GM12878 (cell line): Measurements from ENCODE around the gene TBC1D12. TPM values are rescaled to one million over a fixed set of nuclear protein-coding genes. Genes with fewer than 3 reads are reported as not detected.

ENCODE experiments used
- ATAC-seq: fragments of 200-7000 bp; cut with Tn5 transposase; 3 replicates; pipeline ENCODE4 v1.9.1; 2020; ENCODE audit warnings: mild to moderate bottlenecking, moderate library complexity
- BruUV-seq: library from RNA; stranded (reverse); fragments of 400-500 nt; replicated peaks from 2 replicates; lab custom pipeline; 2021; lab: Mats Ljungman, UMichigan
- CTCF ChIA-PET: fragments of 300-600 bp; sonication (Branson Sonifier 250); formaldehyde crosslinking; extraction: SDS; loops from one replicate; lab custom pipeline; 2021; ENCODE audit warnings: inconsistent platforms; lab: Yijun Ruan, JAX
- POLR2A ChIA-PET: fragments of 350-600 bp; formaldehyde crosslinking; extraction: SDS; loops from one replicate; lab custom pipeline; 2021; ENCODE audit warnings: inconsistent platforms; lab: Charles Lee
- RAD21 ChIA-PET: fragments of 300-600 bp; sonication (Branson Sonifier 250); formaldehyde crosslinking; loops from one replicate; lab custom pipeline; 2023; ENCODE audit warnings: antibody characterized with exemption; ENCODE audit not compliant: unreplicated experiment; lab: Charles Lee
- SMC1A ChIA-PET: fragments of 300-600 bp; sonication (Branson Sonifier 250); formaldehyde crosslinking; loops from one replicate; lab custom pipeline; 2023; ENCODE audit not compliant: unreplicated experiment, uncharacterized antibody; lab: Charles Lee
- DNase-seq: peaks from one replicate; pipeline ENCODE4 v3.0.0-alpha.2; 2011; ENCODE audit warnings: low read depth, low spot score
- FAIRE-seq: peaks from 3 replicates; lab custom pipeline; 2011; peaks lifted over from hg19 to GRCh38; lab: Jason Lieb, UNC
- H2AFZ ChIP-seq: 2 replicates; pipeline ENCODE4 v1.6.0; 2011; ENCODE audit warnings: low read depth, low read length, control low read depth; ENCODE audit not compliant: control insufficient read depth
- H3K27ac ChIP-seq: 2 replicates; pipeline ENCODE4 v1.5.1; 2011; ENCODE audit warnings: control low read depth; ENCODE audit not compliant: control insufficient read depth, insufficient read depth
- H3K27me3 ChIP-seq, 2 experiments: replicated peaks in 1 of 2; 2 replicates each; pipeline versions ENCODE4 v1.6.0 to v1.6.1; 2011; ENCODE audit warnings: low read length in 1 of 2; ENCODE audit not compliant: control insufficient read depth in 2 of 2, insufficient read depth in 2 of 2
- H3K36me3 ChIP-seq, 2 experiments: 2 replicates each; pipeline ENCODE4 v1.5.1; 2011; ENCODE audit warnings: low read length in 1 of 2; ENCODE audit not compliant: control insufficient read depth in 2 of 2, insufficient read depth in 2 of 2
- H3K4me1 ChIP-seq: 2 replicates; pipeline ENCODE4 v1.6.1; 2011; ENCODE audit warnings: mild to moderate bottlenecking, low read length, moderate library complexity, mixed read lengths; ENCODE audit not compliant: control insufficient read depth, insufficient read depth
- H3K4me2 ChIP-seq: 2 replicates; pipeline ENCODE4 v1.6.0; 2011; ENCODE audit warnings: control low read depth; ENCODE audit not compliant: control insufficient read depth, insufficient read depth
- H3K4me3 ChIP-seq: fragments of 200-600 bp; sonication (generic); 2 replicates; pipeline ENCODE4 v1.5.1; 2016
- H3K79me2 ChIP-seq: 2 replicates; pipeline ENCODE4 v1.6.0; 2011; ENCODE audit warnings: low read length; ENCODE audit not compliant: control insufficient read depth, insufficient read depth
- H3K9ac ChIP-seq: 2 replicates; pipeline ENCODE4 v1.8.0; 2011; ENCODE audit warnings: low read length, control low read depth, mixed read lengths; ENCODE audit not compliant: control insufficient read depth, insufficient read depth
- H3K9me3 ChIP-seq: replicated peaks from 3 replicates; pipeline ENCODE4 v1.5.1; 2011; ENCODE audit warnings: mild to moderate bottlenecking, low read length; ENCODE audit not compliant: control insufficient read depth, insufficient read depth
- H4K20me1 ChIP-seq: 2 replicates; pipeline ENCODE4 v1.6.0; 2011; ENCODE audit not compliant: control insufficient read depth, insufficient read depth
- ASH2L ChIP-seq: fragments of 300-600, 200-600 bp; sonication (generic); IDR thresholded peaks from 2 replicates; pipeline ENCODE4 v1.6.1; 2017; ENCODE audit warnings: low read depth, mild to moderate bottlenecking, borderline replicate concordance
- EP300 ChIP-seq, 2 experiments: fragments of 150-350 bp in 1 of 2; IDR thresholded peaks; 2 replicates each; pipeline ENCODE4 v1.6.1; 2011 to 2012; ENCODE audit warnings: low read depth in 2 of 2, low read length in 2 of 2, borderline replicate concordance in 1 of 2, improper control_type of control experiment in 1 of 2, inconsistent platforms in 1 of 2; ENCODE audit not compliant: control insufficient read depth in 1 of 2
- HDAC6 ChIP-seq: fragments of 200-600 bp; sonication (generic); IDR thresholded peaks from one replicate; pipeline ENCODE4 v1.8.0; 2017; ENCODE audit warnings: antibody characterized with exemption; ENCODE audit not compliant: unreplicated experiment
- HDGF ChIP-seq: fragments of 450-650 bp; IDR thresholded peaks from 2 replicates; pipeline ENCODE4 v1.6.1; 2016; ENCODE audit warnings: antibody characterized with exemption
- LARP7 ChIP-seq: fragments of 450-650 bp; IDR thresholded peaks from 2 replicates; pipeline ENCODE4 v1.6.1; 2017; ENCODE audit warnings: mild to moderate bottlenecking
- MTA3 ChIP-seq: IDR thresholded peaks from 2 replicates; pipeline ENCODE4 v1.6.1; 2012; ENCODE audit warnings: low read length, inconsistent platforms, borderline replicate concordance
- MYB ChIP-seq: fragments of 150-350 bp; IDR thresholded peaks from 2 replicates; pipeline ENCODE4 v1.6.1; 2014; ENCODE audit warnings: mild to moderate bottlenecking, low read depth, low read length, borderline replicate concordance
- POLR2AphosphoS5 ChIP-seq: IDR thresholded peaks from 2 replicates; pipeline ENCODE4 v1.6.1; 2011; ENCODE audit warnings: mild to moderate bottlenecking, low read length, inconsistent platforms
- POU2F2 ChIP-seq: IDR thresholded peaks from 3 replicates; pipeline ENCODE4 v1.6.1; 2011; ENCODE audit warnings: low read depth, mild to moderate bottlenecking, low read length, borderline replicate concordance
- RAD21 ChIP-seq: IDR thresholded peaks from 2 replicates; pipeline ENCODE4 v1.6.1; 2011; ENCODE audit warnings: mild to moderate bottlenecking, low read depth, low read length, moderate library complexity; ENCODE audit not compliant: insufficient read depth
- STAT1 ChIP-seq: fragments of 450-650 bp; conservative IDR thresholded peaks from 2 replicates; pipeline ENCODE4 v1.6.1; 2014; ENCODE audit warnings: antibody characterized with exemption, mild to moderate bottlenecking
- WGBS: methylation state at CpG from one replicate; pipeline ENCODE4 v1.1.6; 2016; ENCODE audit warnings: low lambda C conversion rate; ENCODE audit not compliant: insufficient replicate concordance, insufficient coverage; ENCODE audit errors: missing lambda C conversion rate; 5-methylcytosine and 5-hydroxymethylcytosine counted together
- in situ Hi-C: fragments of 300-500 bp; cut with MboI; formaldehyde crosslinking; loops from 9 replicates; pipeline ENCODE4 v1.14.3; 2018; ENCODE audit warnings: mixed read lengths
- intact Hi-C: fragments of 100-400 bp; cut with micrococcal nuclease; formaldehyde crosslinking; loops from one replicate; pipeline ENCODE4 v1.14.2; 2022; ENCODE audit not compliant: unreplicated experiment
- polyA plus RNA-seq, 11 experiments: library from polyadenylated mRNA; depleted of rRNA in 4 of 11; unstranded in 6 of 11; stranded (reverse) in 5 of 11; fragments of >200 nt; fragmentation: Nextera tagmentation in 4 of 11; fragmentation: Illumina TruSeq in 1 of 11; extraction: Ambion mirVana in 4 of 11; extraction: Trizol in 1 of 11; gene quantifications; 1 replicate in 1 of 11; 2 replicates in 10 of 11; pipeline versions ENCODE4 v1.2.1 to v1.2.3, GENCODE V29; 2011 to 2016; ENCODE audit warnings: inconsistent platforms in 2 of 11, missing spikeins in 2 of 11, low read depth in 1 of 11
- total RNA-seq, 4 experiments: library from RNA; depleted of rRNA in 3 of 4; stranded (reverse); fragments of >200 nt in 3 of 4; fragmentation: Illumina TruSeq in 1 of 4; extraction: Trizol in 1 of 4; gene quantifications; 2 replicates each; pipeline versions ENCODE4 v1.2.1 to v1.2.3, GENCODE V29; 2013 to 2021
- TF ChIP-seq, protein P1 (sequence below): fragments of 450-650 bp; IDR thresholded peaks from 2 replicates; pipeline ENCODE4 v1.6.1; 2017; ENCODE audit warnings: mild to moderate bottlenecking, moderate library complexity
- TF ChIP-seq, protein P2 (sequence below): IDR thresholded peaks from 2 replicates; pipeline ENCODE4 v1.6.1; 2012; ENCODE audit warnings: improper control_type of control experiment, low read depth, low read length; ENCODE audit not compliant: insufficient replicate concordance

TBC1D12 gene
- total and polyA plus RNA-seq, 10 of the 15 experiments (the other 5 are each of a cell fraction or from before 2014, with no cell fraction given): 2.6 to 7.5 (median 3.8) TPM

DNA sequence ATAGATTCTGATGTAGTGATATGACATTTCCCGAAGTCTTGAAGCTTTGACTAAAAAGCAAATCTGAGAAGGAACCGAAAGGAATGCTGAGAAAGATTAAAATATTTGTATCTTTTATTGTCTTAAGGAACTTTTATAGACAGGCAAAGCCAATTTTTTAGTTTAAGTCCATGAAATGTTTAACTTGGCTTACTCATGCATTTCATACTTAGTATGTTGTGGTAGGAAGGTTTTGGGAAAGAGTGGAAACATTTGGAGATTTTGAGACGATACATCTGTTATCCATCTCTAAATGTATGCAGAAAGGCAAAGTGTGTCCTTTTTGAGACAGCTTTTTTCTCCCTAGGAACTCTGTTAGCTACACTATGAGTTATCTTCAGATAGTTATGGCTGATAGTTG is 10.1 kb downstream of the TBC1D12 start (continued):
- no peak for TF ChIP-seq EP300 (IDR thresholded peaks at IDR 0.05; ENCODE audit: borderline replicate concordance in 1 of 2, control insufficient read depth in 1 of 2, low read depth in 2 of 2, low read length in 2 of 2)
- no peak for TF ChIP-seq STAT1
- TF ChIP-seq, protein P1, sequence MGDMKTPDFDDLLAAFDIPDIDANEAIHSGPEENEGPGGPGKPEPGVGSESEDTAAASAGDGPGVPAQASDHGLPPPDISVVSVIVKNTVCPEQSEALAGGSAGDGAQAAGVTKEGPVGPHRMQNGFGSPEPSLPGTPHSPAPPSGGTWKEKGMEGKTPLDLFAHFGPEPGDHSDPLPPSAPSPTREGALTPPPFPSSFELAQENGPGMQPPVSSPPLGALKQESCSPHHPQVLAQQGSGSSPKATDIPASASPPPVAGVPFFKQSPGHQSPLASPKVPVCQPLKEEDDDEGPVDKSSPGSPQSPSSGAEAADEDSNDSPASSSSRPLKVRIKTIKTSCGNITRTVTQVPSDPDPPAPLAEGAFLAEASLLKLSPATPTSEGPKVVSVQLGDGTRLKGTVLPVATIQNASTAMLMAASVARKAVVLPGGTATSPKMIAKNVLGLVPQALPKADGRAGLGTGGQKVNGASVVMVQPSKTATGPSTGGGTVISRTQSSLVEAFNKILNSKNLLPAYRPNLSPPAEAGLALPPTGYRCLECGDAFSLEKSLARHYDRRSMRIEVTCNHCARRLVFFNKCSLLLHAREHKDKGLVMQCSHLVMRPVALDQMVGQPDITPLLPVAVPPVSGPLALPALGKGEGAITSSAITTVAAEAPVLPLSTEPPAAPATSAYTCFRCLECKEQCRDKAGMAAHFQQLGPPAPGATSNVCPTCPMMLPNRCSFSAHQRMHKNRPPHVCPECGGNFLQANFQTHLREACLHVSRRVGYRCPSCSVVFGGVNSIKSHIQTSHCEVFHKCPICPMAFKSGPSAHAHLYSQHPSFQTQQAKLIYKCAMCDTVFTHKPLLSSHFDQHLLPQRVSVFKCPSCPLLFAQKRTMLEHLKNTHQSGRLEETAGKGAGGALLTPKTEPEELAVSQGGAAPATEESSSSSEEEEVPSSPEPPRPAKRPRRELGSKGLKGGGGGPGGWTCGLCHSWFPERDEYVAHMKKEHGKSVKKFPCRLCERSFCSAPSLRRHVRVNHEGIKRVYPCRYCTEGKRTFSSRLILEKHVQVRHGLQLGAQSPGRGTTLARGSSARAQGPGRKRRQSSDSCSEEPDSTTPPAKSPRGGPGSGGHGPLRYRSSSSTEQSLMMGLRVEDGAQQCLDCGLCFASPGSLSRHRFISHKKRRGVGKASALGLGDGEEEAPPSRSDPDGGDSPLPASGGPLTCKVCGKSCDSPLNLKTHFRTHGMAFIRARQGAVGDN: no peak
- TF ChIP-seq, all 136 proteins: peak for 0

DNA sequence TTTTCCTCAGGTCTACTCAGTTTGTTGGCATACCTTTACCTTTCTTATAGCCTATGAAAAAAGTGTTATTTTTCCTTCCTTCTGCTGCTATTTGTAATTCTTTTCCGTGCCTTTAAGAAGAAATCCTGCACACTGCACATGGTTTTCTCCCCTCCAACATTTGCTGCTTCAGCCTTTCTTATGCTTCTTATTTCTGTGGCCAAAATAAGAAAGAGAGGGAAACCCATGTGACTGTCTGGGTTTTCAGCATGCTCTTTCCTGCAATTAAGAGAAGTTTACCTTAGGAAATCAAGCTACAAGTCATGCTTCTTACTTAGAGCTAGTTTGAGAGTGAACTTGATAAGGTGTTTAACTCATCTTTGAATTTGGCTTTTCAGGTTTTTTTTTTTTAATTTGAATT is 11.0 kb downstream of the TBC1D12 start:
- H3K9ac ChIP-seq: no peak overlapping the region
- no peak for DNase-seq
- intact Hi-C loops: no loop called here
- in situ Hi-C loops: no loop called here
- H3K36me3 ChIP-seq: no peaks in the 10 kb centered on the region
- ChIA-PET SMC1A (interaction anchor here (0.7 kb wide), 1 partner anchor 347 kb away, joined by 3 read pairs; no protein-coding TSS in a partner anchor), RAD21 (no interaction called here), CTCF (interaction anchor here (2.0 to 2.4 kb wide), 2 partner anchors 8 to 12 kb away, joined by 4 to 6 read pairs; partner anchors contain the start of gene TBC1D12), POLR2A (interaction anchor here (1.2 to 2.5 kb wide), 2 partner anchors 10 to 16 kb away, joined by 3 to 14 read pairs; partner anchors contain the start of gene TBC1D12)
- peaks cover 1% of the 10 kb centered on the region; the same call in 1 of the 2 replicates for H3K79me2 ChIP-seq
- H3K4me3 ChIP-seq: no peak overlapping the region
- H2AFZ ChIP-seq: no peak overlapping the region
- WGBS: 82% methylated on average over 1 of the region's 1 CpG
- no peaks in the 10 kb centered on the region for H3K9me3 ChIP-seq
- no TSS peak for BruUV-seq
- TF ChIP-seq ASH2L: no peak
- TF ChIP-seq POU2F2: no peak
- TF ChIP-seq POLR2AphosphoS5: no peak
- no peak for TF ChIP-seq HDAC6
- TF ChIP-seq HDGF: no peak
- no peak for TF ChIP-seq MTA3
- TF ChIP-seq, protein P2, sequence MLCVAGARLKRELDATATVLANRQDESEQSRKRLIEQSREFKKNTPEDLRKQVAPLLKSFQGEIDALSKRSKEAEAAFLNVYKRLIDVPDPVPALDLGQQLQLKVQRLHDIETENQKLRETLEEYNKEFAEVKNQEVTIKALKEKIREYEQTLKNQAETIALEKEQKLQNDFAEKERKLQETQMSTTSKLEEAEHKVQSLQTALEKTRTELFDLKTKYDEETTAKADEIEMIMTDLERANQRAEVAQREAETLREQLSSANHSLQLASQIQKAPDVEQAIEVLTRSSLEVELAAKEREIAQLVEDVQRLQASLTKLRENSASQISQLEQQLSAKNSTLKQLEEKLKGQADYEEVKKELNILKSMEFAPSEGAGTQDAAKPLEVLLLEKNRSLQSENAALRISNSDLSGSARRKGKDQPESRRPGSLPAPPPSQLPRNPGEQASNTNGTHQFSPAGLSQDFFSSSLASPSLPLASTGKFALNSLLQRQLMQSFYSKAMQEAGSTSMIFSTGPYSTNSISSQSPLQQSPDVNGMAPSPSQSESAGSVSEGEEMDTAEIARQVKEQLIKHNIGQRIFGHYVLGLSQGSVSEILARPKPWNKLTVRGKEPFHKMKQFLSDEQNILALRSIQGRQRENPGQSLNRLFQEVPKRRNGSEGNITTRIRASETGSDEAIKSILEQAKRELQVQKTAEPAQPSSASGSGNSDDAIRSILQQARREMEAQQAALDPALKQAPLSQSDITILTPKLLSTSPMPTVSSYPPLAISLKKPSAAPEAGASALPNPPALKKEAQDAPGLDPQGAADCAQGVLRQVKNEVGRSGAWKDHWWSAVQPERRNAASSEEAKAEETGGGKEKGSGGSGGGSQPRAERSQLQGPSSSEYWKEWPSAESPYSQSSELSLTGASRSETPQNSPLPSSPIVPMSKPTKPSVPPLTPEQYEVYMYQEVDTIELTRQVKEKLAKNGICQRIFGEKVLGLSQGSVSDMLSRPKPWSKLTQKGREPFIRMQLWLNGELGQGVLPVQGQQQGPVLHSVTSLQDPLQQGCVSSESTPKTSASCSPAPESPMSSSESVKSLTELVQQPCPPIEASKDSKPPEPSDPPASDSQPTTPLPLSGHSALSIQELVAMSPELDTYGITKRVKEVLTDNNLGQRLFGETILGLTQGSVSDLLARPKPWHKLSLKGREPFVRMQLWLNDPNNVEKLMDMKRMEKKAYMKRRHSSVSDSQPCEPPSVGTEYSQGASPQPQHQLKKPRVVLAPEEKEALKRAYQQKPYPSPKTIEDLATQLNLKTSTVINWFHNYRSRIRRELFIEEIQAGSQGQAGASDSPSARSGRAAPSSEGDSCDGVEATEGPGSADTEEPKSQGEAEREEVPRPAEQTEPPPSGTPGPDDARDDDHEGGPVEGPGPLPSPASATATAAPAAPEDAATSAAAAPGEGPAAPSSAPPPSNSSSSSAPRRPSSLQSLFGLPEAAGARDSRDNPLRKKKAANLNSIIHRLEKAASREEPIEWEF: no peak
- TF ChIP-seq RAD21: no peak
- TF ChIP-seq MYB: no peak
- TF ChIP-seq LARP7: no peak
- FAIRE-seq: no peak
- no peaks in the 10 kb centered on the region for H3K27me3 ChIP-seq
- no peak for ATAC-seq
- no peaks in the 10 kb centered on the region for H4K20me1 ChIP-seq
- no peak overlapping the region for H3K4me2 ChIP-seq
- no peak overlapping the region for H3K27ac ChIP-seq
- no peaks in the 10 kb centered on the region for H3K4me1 ChIP-seq
